Neural crest cell (in vitro differentiated cells): ENCODE measurements around the gene CLASP1. TPM values are rescaled to one million over a fixed set of nuclear protein-coding genes. Genes with fewer than 3 reads are reported as not detected.

Source experiments
- DNase-seq: peaks from one replicate; pipeline ENCODE4 v3.0.0; 2021; ENCODE audit warnings: low read depth, mixed read lengths, low spot score
- H3K27ac Mint-ChIP-seq: one replicate; pipeline ENCODE4 v1.8.0; 2021; ENCODE audit warnings: mild to moderate bottlenecking, mixed read lengths; ENCODE audit not compliant: unreplicated experiment
- H3K27me3 Mint-ChIP-seq: 2 replicates; pipeline ENCODE4 v1.8.0; 2021; ENCODE audit warnings: low read depth, mild to moderate bottlenecking, mixed read lengths
- H3K36me3 Mint-ChIP-seq: 2 replicates; pipeline ENCODE4 v1.8.0; 2021; ENCODE audit warnings: low read depth, mild to moderate bottlenecking, mixed read lengths
- H3K4me1 Mint-ChIP-seq: 2 replicates; pipeline ENCODE4 v1.8.0; 2021; ENCODE audit warnings: mixed read lengths
- H3K4me3 Mint-ChIP-seq: one replicate; pipeline ENCODE4 v1.8.0; 2021; ENCODE audit warnings: mild to moderate bottlenecking, mixed read lengths
- H3K9me3 Mint-ChIP-seq: 2 replicates; pipeline ENCODE4 v1.8.0; 2021; ENCODE audit warnings: mixed read lengths
- CTCF ChIP-seq: fragments of 200-600 bp; sonication (generic); conservative IDR thresholded peaks from 2 replicates; pipeline ENCODE4 v1.5.0; 2021; ENCODE audit warnings: antibody characterized with exemption, mild to moderate bottlenecking
- total RNA-seq: library from RNA; stranded (reverse); gene quantifications from 2 replicates; pipeline ENCODE4 v1.2.1, GENCODE V29; 2021

Gene CLASP1
- total RNA-seq, 1 donor from 2014 or later, result 95.8 TPM

- DNase-seq, result no peak
- Mint-ChIP-seq H3K4me1 (peaks cover 31% of the 10 kb centered on the region), H3K27ac (no peak overlapping the region), H3K36me3 (peaks cover 29% of the 10 kb centered on the region), H3K9me3 (peaks cover 8% of the 10 kb centered on the region), H3K4me3 (no peak overlapping the region), H3K27me3 (no peaks in the 10 kb centered on the region)
- TF ChIP-seq CTCF, result no peak
These were observed 138.4 kb downstream of the CLASP1 start for GRCh38 chr2:121510857-121511256.

- no peak for DNase-seq
- Mint-ChIP-seq H3K9me3 (peaks cover 8% of the 10 kb centered on the region), H3K4me1 (peaks cover 35% of the 10 kb centered on the region), H3K36me3 (peaks cover 41% of the 10 kb centered on the region), H3K27ac (peak overlapping the region; percentile 5), H3K4me3 (no peak overlapping the region), H3K27me3 (no peaks in the 10 kb centered on the region)
- TF ChIP-seq CTCF, result no peak
These were observed 142.6 kb downstream of the CLASP1 start for GRCh38 chr2:121506621-121507020.

- Mint-ChIP-seq H3K36me3 (peaks cover 43% of the 10 kb centered on the region), H3K27me3 (no peaks in the 10 kb centered on the region), H3K4me3 (no peak overlapping the region), H3K9me3 (peaks cover 8% of the 10 kb centered on the region), H3K4me1 (peaks cover 35% of the 10 kb centered on the region), H3K27ac (no peak overlapping the region)
- TF ChIP-seq CTCF, result no peak
- DNase-seq, result no peak
These were observed 143.2 kb downstream of the CLASP1 start for GRCh38 chr2:121505986-121506586.

- Mint-ChIP-seq H3K4me1 (peaks cover 35% of the 10 kb centered on the region), H3K36me3 (peaks cover 49% of the 10 kb centered on the region), H3K27ac (no peak overlapping the region), H3K27me3 (no peaks in the 10 kb centered on the region), H3K4me3 (no peak overlapping the region), H3K9me3 (peaks cover 9% of the 10 kb centered on the region)
- TF ChIP-seq CTCF, result no peak
- no peak for DNase-seq
These were observed 144.3 kb downstream of the CLASP1 start for GRCh38 chr2:121505005-121505404.

GRCh38 chr2:121504316-121504715 is 144.9 kb downstream of the CLASP1 start:
- Mint-ChIP-seq H3K9me3 (peaks cover 11% of the 10 kb centered on the region), H3K36me3 (peaks cover 52% of the 10 kb centered on the region), H3K27ac (no peak overlapping the region)

More at GRCh38 chr2:121504316-121504715, 144.9 kb downstream of the CLASP1 start:
- no peaks in the 10 kb centered on the region for H3K27me3 Mint-ChIP-seq
- peaks cover 35% of the 10 kb centered on the region for H3K4me1 Mint-ChIP-seq
- DNase-seq, result no peak
- no peak for TF ChIP-seq CTCF
- no peak overlapping the region for H3K4me3 Mint-ChIP-seq
